Stimulated activated CD8-positive, alpha-beta memory T cell treated with anti-CD3 and anti-CD28 coated beads, Interleukin-12 subunit alpha, Interleukin-12 subunit beta, amount 100 ng/mL, for 1 hour (primary cell): ENCODE results near the gene DDR1.
A peak's percentile ranks its signal among the peaks of the same experiment; 100 is the strongest.
"Not testable (repeated sequence)": the region's sequence is repeated elsewhere in the genome, so short reads cannot be mapped to it uniquely, and the experiment has no call there.

Experiments
- DNase-seq: peaks from one replicate; pipeline ENCODE4 v3.0.0-alpha.2; 2020; ENCODE audit warnings: low read depth

DDR1 gene

GRCh38 chr6:30894381-30894780, 10.1 kb downstream of the DDR1 start:
- no peak for DNase-seq

GRCh38 chr6:30894935-30895334, 10.6 kb downstream of the DDR1 start:
- no peak for DNase-seq

GRCh38 chr6:30895343-30895742, 11.0 kb downstream of the DDR1 start:
- DNase-seq = no peak

- DNase-seq = no peak
Observed at GRCh38 chr6:30896541-30896940, 12.2 kb downstream of the DDR1 start.

GRCh38 chr6:30897882-30898281, 13.6 kb downstream of the DDR1 start:
- no peak for DNase-seq

GRCh38 chr6:30898750-30899360, 14.5 kb downstream of the DDR1 start:
- DNase-seq = no peak

GRCh38 chr6:30900863-30901417, 16.6 kb downstream of the DDR1 start:
- no peak for DNase-seq

GRCh38 chr6:30901436-30901835, 17.1 kb downstream of the DDR1 start:
- no peak for DNase-seq

GRCh38 chr6:30902196-30902595, 17.9 kb downstream of the DDR1 start:
- DNase-seq = not testable (repeated sequence)

GRCh38 chr6:30902709-30903108, 18.4 kb downstream of the DDR1 start:
- DNase-seq = no peak

- no peak for DNase-seq
Observed at GRCh38 chr6:30903236-30903635, 18.9 kb downstream of the DDR1 start.

- DNase-seq = not testable (repeated sequence)
Observed at GRCh38 chr6:30907290-30907757, 23.0 kb downstream of the DDR1 start.

GRCh38 chr6:30907758-30908591, 23.7 kb downstream of the DDR1 start, which contains the start of gene GTF2H4:
GTF2H4 (plus strand) TSS chr6:30908207.
- peak; percentile 89 for DNase-seq

- DNase-seq = no peak
Observed at GRCh38 chr6:30908700-30909099, 24.4 kb downstream of the DDR1 start.

GRCh38 chr6:30910473-30910872, 26.2 kb downstream of the DDR1 start:
- DNase-seq = not testable (repeated sequence)

- no peak for DNase-seq
Observed at GRCh38 chr6:30912746-30913520, 28.6 kb downstream of the DDR1 start.

GRCh38 chr6:30913721-30914075, 29.4 kb downstream of the DDR1 start:
- DNase-seq = no peak

- DNase-seq = peak; percentile 64
Observed at GRCh38 chr6:30914076-30914853, 29.9 kb downstream of the DDR1 start, which contains the start of gene VARS2. VARS2 (plus strand) TSS chr6:30914238; CDS start chr6:30914837, 599 bp downstream.

GRCh38 chr6:30914854-30915590, 30.7 kb downstream of the DDR1 start:
- DNase-seq = no peak

GRCh38 chr6:30915591-30915946, 31.2 kb downstream of the DDR1 start:
- no peak for DNase-seq

GRCh38 chr6:30917041-30917440, 32.7 kb downstream of the DDR1 start:
- DNase-seq = no peak
